Measurements from ENCODE around the gene IVNS1ABP.
"Not testable (repeated sequence)": the region's sequence is repeated elsewhere in the genome, so short reads cannot be mapped to it uniquely, and the experiment has no call there.

Gene IVNS1ABP

DNA sequence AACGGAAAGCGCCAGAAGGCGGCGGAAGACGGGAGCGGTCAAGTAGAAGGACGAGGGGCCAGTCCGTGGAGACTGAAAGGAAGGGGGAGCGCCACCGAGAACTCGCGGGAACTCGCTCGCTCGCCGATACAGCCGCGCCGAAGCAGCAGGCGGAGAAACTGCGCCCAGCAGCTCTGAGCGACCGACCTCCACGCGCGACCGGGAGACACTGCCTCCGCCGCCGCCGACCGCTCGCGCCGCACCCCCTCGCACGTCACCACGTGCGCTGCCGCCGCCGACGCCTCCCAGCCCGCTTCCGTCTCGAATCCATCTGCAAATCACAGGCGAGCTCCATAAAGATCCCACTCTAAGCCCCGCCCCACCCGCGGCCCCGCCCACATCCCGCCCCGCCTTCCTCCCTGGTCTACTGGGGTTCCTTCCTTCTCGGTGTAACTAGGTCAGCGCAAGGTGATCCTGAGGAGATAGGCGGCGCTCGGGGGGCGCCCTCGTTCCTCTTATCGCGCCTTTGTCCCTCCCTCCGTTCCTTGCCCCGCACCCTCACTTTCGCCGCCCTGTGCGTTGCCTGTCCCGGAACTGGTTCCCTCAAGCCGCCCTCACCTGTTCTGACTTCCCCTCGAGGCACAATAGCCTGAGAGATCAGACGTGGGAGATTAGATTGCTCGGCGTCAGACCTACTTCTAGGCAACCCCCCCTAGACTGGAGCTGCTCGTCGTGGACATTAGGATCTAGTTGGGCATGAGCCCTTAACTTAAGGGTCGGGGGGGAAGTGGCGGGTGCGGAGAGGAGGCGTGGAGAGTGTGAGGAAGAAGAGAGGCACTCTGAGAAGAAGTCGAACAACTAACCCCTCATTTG lies at the start of gene IVNS1ABP:
Gene IVNS1ABP, minus strand, starts transcription at position 210 of the 852 bp plus-strand sequence. CDS start 7,750 bp downstream, outside the sequence.
- peak; percentile 87 to 93 for DNase-seq (ENCODE audit: extremely low read depth in 1 of 2, low read depth in 1 of 2)

GRCh38 chr1:185365951-185366350 lies 48.9 kb upstream of the IVNS1ABP start:
- DNase-seq (ENCODE audit: extremely low read depth in 1 of 2, low read depth in 1 of 2): no peak

- DNase-seq (ENCODE audit: extremely low read depth in 1 of 2, low read depth in 1 of 2): not testable (repeated sequence)
Observed at GRCh38 chr1:185364528-185364927, 47.5 kb upstream of the IVNS1ABP start.

- no peak for DNase-seq (ENCODE audit: extremely low read depth in 1 of 2, low read depth in 1 of 2)
Observed at GRCh38 chr1:185363205-185363604, 46.2 kb upstream of the IVNS1ABP start.

DNA sequence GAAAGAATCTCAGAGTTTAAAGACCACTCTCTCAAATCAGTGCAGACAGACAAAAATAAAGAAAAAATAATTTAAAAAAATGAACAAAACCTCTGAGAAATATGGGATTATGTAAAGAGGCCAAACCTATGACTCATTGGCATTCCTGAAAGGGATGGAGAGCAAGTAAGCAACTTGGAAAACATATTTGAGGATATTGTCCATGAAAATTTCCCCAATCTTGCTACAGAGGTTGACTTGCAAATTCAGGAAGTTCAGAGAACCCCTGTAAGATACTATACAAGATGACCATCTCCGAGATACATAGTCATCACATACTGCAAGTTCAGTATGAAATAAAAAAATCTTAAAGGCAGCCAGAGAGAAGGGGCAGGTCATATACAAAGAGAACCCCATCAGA lies 43.7 kb upstream of the IVNS1ABP start:
- DNase-seq (ENCODE audit: extremely low read depth in 1 of 2, low read depth in 1 of 2): no peak

DNA sequence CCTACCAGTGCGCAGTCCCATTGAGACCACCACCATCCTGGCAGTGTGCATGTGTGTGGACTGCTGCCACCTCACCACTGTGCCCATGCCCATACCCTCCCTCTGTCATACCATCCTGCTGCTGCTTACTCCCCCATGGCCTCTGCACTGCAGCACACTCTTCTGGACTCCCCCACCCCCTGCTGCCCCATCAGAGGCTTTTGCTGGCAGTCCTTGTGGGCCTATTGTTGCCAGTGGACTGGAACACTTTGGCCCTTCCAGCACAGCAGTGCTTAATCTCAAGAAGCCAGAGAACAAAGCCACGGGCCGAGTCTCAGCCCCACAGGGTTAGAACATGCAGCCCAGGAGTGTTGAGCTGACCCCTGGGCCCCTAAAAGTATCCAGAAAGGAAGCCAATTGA lies 41.9 kb upstream of the IVNS1ABP start:
- no peak for DNase-seq (ENCODE audit: extremely low read depth in 1 of 2, low read depth in 1 of 2)

DNA sequence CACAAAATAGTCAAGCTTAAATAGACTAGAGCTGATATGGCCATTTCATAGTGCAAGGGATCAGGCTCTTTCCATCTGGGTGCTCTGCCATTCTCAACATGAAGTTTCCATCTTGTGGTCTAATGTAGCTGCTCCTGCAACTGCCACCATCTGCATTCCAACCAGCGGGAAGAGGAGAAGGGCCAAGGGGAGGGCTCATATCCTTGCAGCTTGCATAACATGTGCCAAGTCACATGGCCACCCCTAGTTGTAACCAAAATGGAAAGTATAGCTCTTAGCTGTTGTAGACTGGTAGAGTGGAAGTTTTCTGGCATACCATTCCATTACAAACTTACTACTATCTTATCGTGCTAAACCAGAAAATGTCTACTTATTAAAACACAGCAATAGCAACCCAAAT lies 38.9 kb upstream of the IVNS1ABP start:
- DNase-seq (ENCODE audit: extremely low read depth in 1 of 2, low read depth in 1 of 2): no peak

- no peak for DNase-seq (ENCODE audit: extremely low read depth in 1 of 2, low read depth in 1 of 2)
Observed at GRCh38 chr1:185353124-185353523, 36.1 kb upstream of the IVNS1ABP start.

DNA sequence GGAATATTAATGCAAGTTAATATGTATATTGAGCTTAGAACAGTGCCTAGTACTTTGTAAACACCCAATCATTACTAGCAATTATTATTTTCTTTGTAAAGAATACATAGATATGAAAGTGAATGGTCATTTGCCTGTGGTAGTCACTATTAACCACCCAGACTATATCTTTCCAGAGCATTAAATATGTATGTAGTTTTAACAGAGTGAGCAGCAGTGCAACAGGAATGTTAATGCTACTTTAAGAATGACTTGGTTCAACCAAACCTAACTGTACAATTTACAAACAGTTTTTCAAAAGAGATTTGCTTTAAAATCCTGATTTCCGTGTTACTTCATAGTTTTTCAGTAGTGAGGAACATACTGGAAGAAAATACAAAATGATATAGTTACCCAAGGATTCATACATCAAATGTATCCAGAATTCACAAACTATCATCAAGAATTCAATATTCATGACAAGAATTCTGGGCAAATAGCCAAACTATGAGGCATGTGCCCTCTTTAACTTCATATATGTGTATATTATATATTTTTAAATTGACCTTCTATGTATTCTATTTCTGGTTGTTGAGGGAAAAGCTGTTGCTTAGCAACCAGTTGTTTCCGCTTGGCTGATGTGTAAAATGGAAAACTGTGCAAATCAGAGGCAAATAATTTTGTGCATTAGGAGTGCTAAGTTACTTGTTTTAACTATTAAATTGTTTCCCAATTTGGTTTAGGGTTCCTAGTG lies 34.9 kb upstream of the IVNS1ABP start:
- DNase-seq (ENCODE audit: extremely low read depth in 1 of 2, low read depth in 1 of 2): no peak

DNA sequence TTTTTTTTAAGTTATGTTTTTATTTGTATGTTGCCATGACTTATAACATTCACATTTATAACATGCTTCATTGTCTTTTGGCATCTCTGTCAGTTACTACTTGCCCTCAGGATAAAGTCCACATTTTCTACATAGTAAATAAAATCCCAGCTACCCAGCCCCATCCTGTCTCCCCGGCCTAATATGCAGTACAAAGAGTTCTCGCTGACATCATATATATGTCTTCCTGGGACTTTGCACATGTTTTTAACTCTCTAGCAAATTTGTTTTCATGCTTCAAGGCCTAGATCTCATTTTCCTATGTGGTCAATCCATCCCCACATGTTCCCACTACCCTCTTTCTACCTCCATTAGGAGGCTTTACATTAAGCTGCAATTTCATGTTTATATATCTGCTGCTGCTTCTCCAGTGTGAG lies 33.0 kb upstream of the IVNS1ABP start:
- no peak for DNase-seq (ENCODE audit: extremely low read depth in 1 of 2, low read depth in 1 of 2)

DNA sequence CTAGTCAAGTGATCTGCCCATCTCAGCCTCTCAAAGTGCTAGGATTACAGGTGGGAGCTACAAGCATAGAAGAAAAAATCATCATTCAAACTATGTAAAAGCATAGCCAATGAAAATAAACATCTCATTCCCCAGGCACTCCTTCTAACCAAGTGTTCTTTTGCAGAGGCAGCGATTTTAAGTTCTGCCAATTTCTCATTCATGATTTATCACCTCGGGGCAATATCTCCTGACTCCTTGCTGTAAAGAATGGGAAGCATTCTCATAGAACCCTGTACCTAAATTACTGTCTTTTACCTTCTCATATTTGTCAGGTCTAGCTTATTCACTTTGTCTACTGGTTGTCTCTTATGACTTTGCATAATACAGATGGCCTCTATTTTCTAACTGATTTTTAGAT lies 32.5 kb upstream of the IVNS1ABP start:
- DNase-seq (ENCODE audit: extremely low read depth in 1 of 2, low read depth in 1 of 2): no peak

- no peak for DNase-seq (ENCODE audit: extremely low read depth in 1 of 2, low read depth in 1 of 2)
Observed at GRCh38 chr1:185348985-185349384, 31.9 kb upstream of the IVNS1ABP start.

DNA sequence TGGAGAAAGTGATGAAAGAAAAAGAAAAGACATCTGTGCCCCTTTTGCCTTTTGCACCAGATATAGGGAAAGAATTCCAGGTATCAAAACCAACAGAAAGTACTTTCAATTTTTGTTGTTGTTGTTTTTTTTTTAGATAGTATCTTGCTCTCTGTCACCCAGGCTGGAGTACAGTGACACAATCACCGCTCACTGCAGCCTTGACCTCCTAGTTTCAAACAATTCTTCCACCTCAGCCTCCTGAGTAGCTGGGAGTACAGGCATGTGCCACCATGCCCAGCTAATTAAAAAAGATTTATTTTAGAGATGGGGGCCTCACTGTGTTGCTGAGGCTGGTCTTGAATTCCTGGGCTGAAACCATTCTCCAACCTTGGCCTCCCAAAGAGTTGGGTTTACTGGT lies 31.3 kb upstream of the IVNS1ABP start:
- no peak for DNase-seq (ENCODE audit: extremely low read depth in 1 of 2, low read depth in 1 of 2)

DNA sequence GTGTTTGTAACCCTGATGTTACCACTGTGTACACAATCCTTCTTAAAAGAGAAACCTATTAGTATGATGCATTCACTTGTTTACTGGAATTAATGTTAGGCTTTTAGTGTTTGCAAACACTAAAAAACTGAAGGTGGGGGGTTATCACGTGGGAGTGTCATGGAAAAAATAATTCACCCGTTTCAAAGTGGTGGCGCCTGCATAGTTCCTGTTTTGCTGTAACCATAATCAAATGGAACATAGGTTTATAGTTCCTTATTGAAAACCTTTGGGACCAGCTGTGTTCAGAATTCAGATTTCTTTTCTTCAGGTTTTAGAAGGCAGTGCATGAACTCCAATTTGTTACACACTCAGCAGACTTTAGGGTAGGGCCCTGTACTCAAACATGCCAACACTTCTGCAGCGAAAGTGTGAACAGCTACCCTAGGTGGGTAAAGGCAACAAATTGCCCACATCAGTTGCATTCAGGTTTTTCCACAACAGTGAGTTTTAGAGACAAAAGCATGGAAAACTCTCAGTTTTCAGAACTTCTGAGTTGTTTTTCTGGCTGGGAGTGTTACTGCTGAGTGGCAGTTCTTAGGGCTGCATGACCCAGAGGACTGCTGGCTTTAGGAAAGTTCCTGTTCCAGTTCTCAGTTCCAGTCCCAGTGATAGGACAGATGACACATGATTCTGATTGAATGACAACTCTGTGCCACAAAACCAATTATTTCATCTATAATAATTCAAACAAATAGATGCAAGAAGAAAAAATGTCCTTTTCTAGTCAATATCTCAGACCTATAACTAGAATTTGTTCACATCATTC lies 29.1 kb upstream of the IVNS1ABP start:
- no peak for DNase-seq (ENCODE audit: extremely low read depth in 1 of 2, low read depth in 1 of 2)

DNA sequence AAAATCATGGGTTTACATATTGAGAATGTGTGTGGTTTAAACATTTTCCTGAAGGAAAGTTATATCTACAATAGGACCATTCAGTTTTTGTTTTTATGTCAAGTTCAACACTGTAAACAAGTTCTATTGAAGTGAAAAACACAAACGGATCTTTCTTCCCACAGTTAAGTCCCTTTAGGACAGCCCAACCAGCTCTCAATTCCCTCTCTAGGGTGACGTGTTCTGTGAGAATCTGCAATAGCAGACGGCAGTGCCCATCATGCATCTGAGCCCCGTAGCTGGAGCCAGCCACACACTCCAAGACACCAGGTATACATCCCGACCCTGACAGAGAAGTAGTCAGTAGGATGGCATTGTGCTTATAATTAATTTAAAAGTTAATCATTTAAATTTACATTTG lies 26.3 kb upstream of the IVNS1ABP start:
- DNase-seq (ENCODE audit: extremely low read depth in 1 of 2, low read depth in 1 of 2): no peak

GRCh38 chr1:185342672-185343259 lies 25.7 kb upstream of the IVNS1ABP start:
- no peak for DNase-seq (ENCODE audit: extremely low read depth in 1 of 2, low read depth in 1 of 2)

DNA sequence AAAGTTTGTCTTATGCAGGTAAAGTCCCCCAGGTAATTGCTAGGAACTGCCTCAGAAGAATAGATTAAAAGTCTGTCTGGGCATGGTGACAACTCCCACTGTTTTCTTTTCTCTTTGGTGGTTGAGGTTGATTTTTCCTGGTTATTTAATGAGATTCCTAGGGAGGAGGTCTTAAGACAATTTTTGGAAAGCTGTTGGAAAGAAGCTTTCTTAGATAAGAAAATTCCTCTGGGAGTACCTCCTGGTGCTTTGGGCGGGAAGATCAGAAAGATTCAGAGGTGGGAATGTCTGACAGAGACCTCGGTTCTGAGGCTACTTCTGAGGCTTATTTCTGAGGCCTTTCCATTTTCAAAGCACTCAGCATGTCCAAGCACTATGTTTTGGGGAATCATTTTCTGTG lies 25.0 kb upstream of the IVNS1ABP start:
- no peak for DNase-seq (ENCODE audit: extremely low read depth in 1 of 2, low read depth in 1 of 2)

DNA sequence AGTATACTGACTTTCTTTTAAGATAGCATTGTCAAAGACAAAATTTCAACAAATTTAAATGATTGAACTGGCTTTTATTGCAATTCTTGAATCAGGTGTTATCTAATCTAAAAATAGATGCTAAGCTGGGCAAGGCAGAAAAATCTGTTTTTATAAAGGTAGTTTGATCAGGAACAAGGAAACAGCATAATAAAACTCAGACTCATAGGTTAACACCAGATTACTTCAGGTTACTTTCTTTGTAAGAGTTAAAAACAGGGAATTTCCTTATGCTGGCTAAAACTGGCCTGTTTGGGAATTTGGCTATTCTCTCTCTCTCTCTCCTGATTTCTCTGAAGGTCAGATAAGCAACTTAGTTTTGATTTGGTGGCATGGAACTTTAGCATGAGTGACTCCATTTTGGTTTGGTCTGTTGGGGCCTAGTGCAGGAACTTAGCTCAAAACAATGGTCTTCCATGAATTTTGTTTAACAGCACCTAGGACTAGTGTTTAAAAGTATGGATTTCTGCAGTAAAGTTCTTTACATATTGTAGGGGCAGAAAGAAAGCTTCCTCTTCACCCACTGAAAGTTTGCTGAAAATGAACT lies 24.2 kb upstream of the IVNS1ABP start:
- DNase-seq (ENCODE audit: extremely low read depth in 1 of 2, low read depth in 1 of 2): no peak

DNA sequence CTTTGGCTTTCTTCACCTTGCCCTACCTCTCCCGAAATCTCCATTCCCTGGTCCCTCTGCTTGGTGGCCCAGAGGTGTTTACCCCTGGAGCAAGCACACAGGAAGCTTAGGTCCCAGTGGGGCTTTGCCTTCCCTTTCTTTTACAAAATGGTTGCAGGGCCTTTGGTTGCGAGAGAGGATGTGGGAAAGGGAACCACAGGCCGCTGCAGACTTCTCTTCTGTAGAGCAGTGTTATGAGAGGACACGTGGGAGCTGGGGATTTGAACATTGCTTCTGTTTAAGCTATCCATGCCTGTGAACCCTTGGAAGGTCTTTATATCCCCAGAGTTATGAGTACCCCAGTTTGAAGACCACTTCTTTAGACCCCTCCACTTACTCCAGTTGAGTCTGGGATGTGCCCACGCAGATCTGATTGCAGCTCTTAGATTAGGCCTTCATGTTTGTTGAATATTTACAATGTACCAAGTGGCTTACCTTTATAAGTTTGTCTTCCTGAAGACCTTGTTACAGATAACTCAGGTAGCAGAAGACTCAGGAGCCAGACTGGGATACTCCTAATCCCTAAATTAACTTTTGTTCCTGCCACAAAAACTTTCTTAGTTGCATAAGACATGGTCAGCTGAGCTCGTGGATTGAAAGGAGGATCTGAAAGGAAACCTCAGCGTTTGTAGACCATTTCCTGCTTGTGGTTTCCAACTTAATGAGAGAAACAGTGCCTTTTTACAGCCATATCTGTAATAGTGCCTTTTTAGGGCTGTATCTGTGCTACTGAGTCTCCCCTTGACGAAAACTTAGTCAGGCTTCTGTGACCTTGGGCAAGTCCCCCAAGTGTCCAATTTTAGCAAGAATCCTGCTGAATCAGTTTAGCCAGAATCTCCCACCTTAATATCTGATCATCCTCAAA lies 21.9 kb upstream of the IVNS1ABP start:
- no peak for DNase-seq (ENCODE audit: extremely low read depth in 1 of 2, low read depth in 1 of 2)

- no peak for DNase-seq (ENCODE audit: extremely low read depth in 1 of 2, low read depth in 1 of 2)
Observed at GRCh38 chr1:185337246-185337645, 20.2 kb upstream of the IVNS1ABP start.

All from stimulated activated CD8-positive, alpha-beta memory T cell treated with anti-CD3 and anti-CD28 coated beads, Interleukin-7, amount 100 ng/mL, for 48 hours (primary cell).